ENCODE data around the gene CCDC14.

- no peak for TF ChIP-seq CTCF (IDR thresholded peaks at IDR 0.05 in 8 of 11, conservative IDR thresholded peaks at IDR 0.05 in 3 of 11)
- TF ChIP-seq POLR2A (IDR thresholded peaks at IDR 0.05), result no peak
Observed at GRCh38 chr3:123947482-123947881, 13.5 kb downstream of the CCDC14 start.

Measured in spleen (tissue), 7 donors.